ENCODE measurements around the gene LENEP. TPM values are rescaled to one million over a fixed set of nuclear protein-coding genes. Genes with fewer than 3 reads are reported as not detected.

The LENEP gene
- total RNA-seq, 1 donor from 2014 or later = 0.87 TPM

GRCh38 chr1:155033524-155033923 lies 40.1 kb downstream of the LENEP start, which contains the start of the genes DCST1 and DCST2:
Gene DCST1 (plus strand): TSS chr1:155033824. CDS start chr1:155034037, 213 bp downstream.
Gene DCST2 (minus strand): TSS chr1:155033781. CDS start chr1:155033701, 80 bp downstream.
- no peak for DNase-seq (ENCODE audit: low spot score in 2 of 2, unreplicated experiment in 2 of 2)
- Mint-ChIP-seq H3K27me3 (ENCODE audit: low read depth) (no peaks in the 10 kb centered on the region), H3K4me3 (no peak within 1 kb of the TSS), H3K36me3 (no peaks in the 10 kb centered on the region), H3K4me1 (no peaks in the 10 kb centered on the region), H3K9me3 (no peaks in the 10 kb centered on the region), H3K27ac (no peak within 1 kb of the TSS)
- no peak for TF ChIP-seq CTCF (IDR thresholded peaks at IDR 0.05; ENCODE audit: unreplicated experiment)

GRCh38 chr1:155034318-155035208 lies 41.2 kb downstream of the LENEP start:
- no peak for TF ChIP-seq CTCF (IDR thresholded peaks at IDR 0.05; ENCODE audit: unreplicated experiment)
- H3K9me3 Mint-ChIP-seq = no peaks in the 10 kb centered on the region
- no peak overlapping the region for H3K4me3 Mint-ChIP-seq

GRCh38 chr1:155035936-155036335 lies 42.5 kb downstream of the LENEP start:
- Mint-ChIP-seq H3K9me3 (no peaks in the 10 kb centered on the region), H3K27ac (no peak overlapping the region), H3K4me1 (no peaks in the 10 kb centered on the region), H3K36me3 (no peaks in the 10 kb centered on the region), H3K27me3 (ENCODE audit: low read depth) (no peaks in the 10 kb centered on the region), H3K4me3 (no peak overlapping the region)
- no peak for TF ChIP-seq CTCF (IDR thresholded peaks at IDR 0.05; ENCODE audit: unreplicated experiment)
- no peak for DNase-seq (ENCODE audit: low spot score in 2 of 2, unreplicated experiment in 2 of 2)

More at GRCh38 chr1:155034318-155035208, 41.2 kb downstream of the LENEP start:
- no peaks in the 10 kb centered on the region for H3K36me3 Mint-ChIP-seq
- H3K27me3 Mint-ChIP-seq (ENCODE audit: low read depth) = no peaks in the 10 kb centered on the region
- no peak overlapping the region for H3K27ac Mint-ChIP-seq
- no peaks in the 10 kb centered on the region for H3K4me1 Mint-ChIP-seq
- DNase-seq (ENCODE audit: low spot score in 2 of 2, unreplicated experiment in 2 of 2) = no peak

GRCh38 chr1:155037043-155037442 lies 43.7 kb downstream of the LENEP start:
- no peak for TF ChIP-seq CTCF (IDR thresholded peaks at IDR 0.05; ENCODE audit: unreplicated experiment)
- H3K4me1 Mint-ChIP-seq = no peaks in the 10 kb centered on the region
- H3K9me3 Mint-ChIP-seq = no peaks in the 10 kb centered on the region
- no peak overlapping the region for H3K4me3 Mint-ChIP-seq
- H3K36me3 Mint-ChIP-seq = no peaks in the 10 kb centered on the region
- no peaks in the 10 kb centered on the region for H3K27me3 Mint-ChIP-seq (ENCODE audit: low read depth)
- no peak for DNase-seq (ENCODE audit: low spot score in 2 of 2, unreplicated experiment in 2 of 2)
- no peak overlapping the region for H3K27ac Mint-ChIP-seq

GRCh38 chr1:155037851-155038441 lies 44.6 kb downstream of the LENEP start:
- Mint-ChIP-seq H3K4me3 (no peak overlapping the region), H3K4me1 (no peaks in the 10 kb centered on the region), H3K9me3 (no peaks in the 10 kb centered on the region), H3K27me3 (ENCODE audit: low read depth) (no peaks in the 10 kb centered on the region), H3K36me3 (no peaks in the 10 kb centered on the region), H3K27ac (no peak overlapping the region)
- DNase-seq (ENCODE audit: low spot score in 2 of 2, unreplicated experiment in 2 of 2) = no peak
- no peak for TF ChIP-seq CTCF (IDR thresholded peaks at IDR 0.05; ENCODE audit: unreplicated experiment)

Data from mesothelial cell of epicardium (in vitro differentiated cells).